SK-N-SH (cell line): Measurements from ENCODE around the gene HRCT1. TPM values are rescaled to one million over a fixed set of nuclear protein-coding genes. Genes with fewer than 3 reads are reported as not detected.

ENCODE experiments used
- CTCF ChIA-PET: fragments of 300-600, 350-600 bp; formaldehyde crosslinking; extraction: SDS; loops from one replicate; lab custom pipeline; 2021; lab: Yijun Ruan, JAX
- POLR2A ChIA-PET: fragments of 350-600 bp; sonication (Branson Sonifier 250); formaldehyde crosslinking; extraction: SDS; loops from one replicate; lab custom pipeline; 2020; ENCODE audit warnings: antibody characterized with exemption, inconsistent platforms; lab: Yijun Ruan, JAX
- DNase-seq: peaks from one replicate; pipeline ENCODE4 v3.0.0; 2012
- H2AFZ ChIP-seq: fragments of 200-600 bp; sonication (generic); 2 replicates; pipeline ENCODE4 v1.8.1; 2016; ENCODE audit warnings: antibody characterized with exemption, mild to moderate bottlenecking, low read depth
- H3F3A ChIP-seq: fragments of 200-600 bp; sonication (generic); replicated peaks from 2 replicates; pipeline ENCODE3; 2016; ENCODE audit warnings: antibody characterized with exemption, mild to moderate bottlenecking; ENCODE audit not compliant: insufficient read depth
- H3K27ac ChIP-seq, 2 experiments: fragments of 200-500 bp in 1 of 2; fragments of 200-600 bp in 1 of 2; sonication (Bioruptor generic) in 1 of 2; sonication (generic), shearing (Covaris generic) in 1 of 2; 2 replicates each; pipeline versions ENCODE4 v1.5.1 to v1.6.1; 2014 to 2016; ENCODE audit warnings: low read depth in 2 of 2, inconsistent platforms in 1 of 2, low read length in 1 of 2, mild to moderate bottlenecking in 1 of 2, mixed read lengths in 1 of 2
- H3K27me3 ChIP-seq: fragments of 200-600 bp; sonication (generic), shearing (Covaris generic); 2 replicates; pipeline ENCODE4 v1.6.1; 2016; ENCODE audit warnings: mixed run types; ENCODE audit not compliant: insufficient read depth
- H3K36me3 ChIP-seq, 2 experiments: fragments of 200-500 bp in 1 of 2; fragments of 200-600 bp in 1 of 2; sonication (Bioruptor generic) in 1 of 2; sonication (generic) in 1 of 2; replicated peaks in 1 of 2; 2 replicates each; pipeline versions ENCODE3 to v1.5.1; 2014 to 2016; ENCODE audit warnings: low read length in 1 of 2, mild to moderate bottlenecking in 1 of 2; ENCODE audit not compliant: insufficient read depth in 2 of 2, control insufficient read depth in 1 of 2
- H3K4me1 ChIP-seq, 2 experiments: fragments of 200-500 bp in 1 of 2; fragments of 200-600 bp in 1 of 2; sonication (Bioruptor generic) in 1 of 2; sonication (generic), shearing (Covaris generic) in 1 of 2; 2 replicates each; pipeline versions ENCODE4 v1.5.1 to v1.6.1; 2014 to 2016; ENCODE audit warnings: low read depth in 1 of 2, low read length in 1 of 2, mixed run types in 1 of 2; ENCODE audit not compliant: insufficient read depth in 2 of 2, control insufficient read depth in 1 of 2
- H3K4me2 ChIP-seq: fragments of 200-600 bp; sonication (generic), shearing (Covaris generic); 2 replicates; pipeline ENCODE4 v1.6.1; 2017; ENCODE audit warnings: mixed run types
- H3K4me3 ChIP-seq, 2 experiments: fragments of 200-500 bp in 1 of 2; fragments of 200-600 bp in 1 of 2; sonication (Bioruptor generic) in 1 of 2; sonication (generic), shearing (Covaris generic) in 1 of 2; 2 replicates each; pipeline versions ENCODE4 v1.5.1 to v1.8.1; 2014 to 2016; ENCODE audit warnings: low read depth in 2 of 2, inconsistent platforms in 1 of 2, low read length in 1 of 2, mild to moderate bottlenecking in 1 of 2, mixed read lengths in 1 of 2, moderate library complexity in 1 of 2
- H3K79me2 ChIP-seq: fragments of 200-600 bp; sonication (generic); 2 replicates; pipeline ENCODE4 v1.8.1; 2017; ENCODE audit warnings: mild to moderate bottlenecking; ENCODE audit not compliant: insufficient read depth
- H3K9ac ChIP-seq: fragments of 200-600 bp; sonication (generic); 2 replicates; pipeline ENCODE4 v1.6.1; 2017; ENCODE audit warnings: mixed run types
- H3K9me2 ChIP-seq: fragments of 200-600 bp; sonication (generic); 2 replicates; pipeline ENCODE4 v1.6.1; 2017; ENCODE audit warnings: mixed run types
- H3K9me3 ChIP-seq: fragments of 200-600 bp; sonication (generic); 2 replicates; pipeline ENCODE4 v1.6.1; 2017; ENCODE audit warnings: mixed run types, mild to moderate bottlenecking, moderate library complexity
- H4K20me1 ChIP-seq: fragments of 200-600 bp; sonication (generic); 2 replicates; pipeline ENCODE4 v1.6.1; 2017; ENCODE audit warnings: mild to moderate bottlenecking, mixed run types; ENCODE audit not compliant: insufficient read depth
- CTCF ChIP-seq: fragments of 200-600 bp; sonication (generic); IDR thresholded peaks from 2 replicates; pipeline ENCODE4 v1.6.1; 2017; ENCODE audit warnings: antibody characterized with exemption, mild to moderate bottlenecking, moderate library complexity
- ELF1 ChIP-seq: IDR thresholded peaks from 2 replicates; pipeline ENCODE4 v1.4.0; 2012
- EP300 ChIP-seq, 2 experiments: IDR thresholded peaks; 2 replicates each; pipeline versions ENCODE4 v1.4.0 to v1.6.1; 2012; ENCODE audit warnings: borderline replicate concordance in 1 of 2, low read depth in 1 of 2, low read length in 1 of 2
- FOSL2 ChIP-seq: IDR thresholded peaks from 2 replicates; pipeline ENCODE4 v1.4.0; 2012; ENCODE audit warnings: low read depth, mild to moderate bottlenecking, moderate library complexity, borderline replicate concordance
- FOXJ3 ChIP-seq: sonication (generic); formaldehyde crosslinking; IDR thresholded peaks from 2 replicates; pipeline ENCODE4 v1.5.1; 2020; ENCODE audit warnings: mild to moderate bottlenecking, missing genetic modification reagents
- IRF3 ChIP-seq: fragments of 150-350 bp; IDR thresholded peaks from 2 replicates; pipeline ENCODE4 v1.6.1; 2016; ENCODE audit warnings: mild to moderate bottlenecking, low read depth, low read length
- MEF2A ChIP-seq: IDR thresholded peaks from 2 replicates; pipeline ENCODE4 v1.4.0; 2012; ENCODE audit warnings: low read depth, borderline replicate concordance
- MXI1 ChIP-seq: IDR thresholded peaks from 2 replicates; pipeline ENCODE4 v1.6.1; 2012; ENCODE audit warnings: mild to moderate bottlenecking, low read depth, low read length, improper control_type of control experiment
- NFIC ChIP-seq: IDR thresholded peaks from 2 replicates; pipeline ENCODE4 v1.4.0; 2012; ENCODE audit warnings: borderline replicate concordance
- NRF1 ChIP-seq: IDR thresholded peaks from 2 replicates; pipeline ENCODE4 v1.6.1; 2012; ENCODE audit warnings: low read depth, mild to moderate bottlenecking, low read length
- PBX3 ChIP-seq: IDR thresholded peaks from 2 replicates; pipeline ENCODE4; 2012
- RAD21 ChIP-seq: IDR thresholded peaks from 2 replicates; pipeline ENCODE4 v1.6.1; 2012; ENCODE audit warnings: mild to moderate bottlenecking, low read length
- RCOR1 ChIP-seq: fragments of 150-350 bp; IDR thresholded peaks from 2 replicates; pipeline ENCODE4 v1.6.1; 2017; ENCODE audit warnings: antibody characterized with exemption, low read length
- RFX5 ChIP-seq: IDR thresholded peaks from 2 replicates; pipeline ENCODE4 v1.6.1; 2012; ENCODE audit warnings: mild to moderate bottlenecking, improper control_type of control experiment, low read length
- SIN3A ChIP-seq: IDR thresholded peaks from 2 replicates; pipeline ENCODE4 v1.6.1; 2012; ENCODE audit warnings: low read depth, mild to moderate bottlenecking, low read length, moderate library complexity, borderline replicate concordance
- TAF1 ChIP-seq: IDR thresholded peaks from 2 replicates; pipeline ENCODE4 v1.6.1; 2012; ENCODE audit warnings: low read depth, mild to moderate bottlenecking, low read length, moderate library complexity, borderline replicate concordance
- TCF12 ChIP-seq: IDR thresholded peaks from 2 replicates; pipeline ENCODE4 v1.4.0; 2012
- YY1 ChIP-seq: IDR thresholded peaks from 2 replicates; pipeline ENCODE4 v1.4.0; 2012; ENCODE audit warnings: low read depth, mild to moderate bottlenecking
- ZBTB33 ChIP-seq: IDR thresholded peaks from 2 replicates; pipeline ENCODE4 v1.4.0; 2012; ENCODE audit warnings: low read depth, borderline replicate concordance
- WGBS: methylation state at CpG from one replicate; pipeline ENCODE4 v1.1.6; 2017; ENCODE audit warnings: low lambda C conversion rate; 5-methylcytosine and 5-hydroxymethylcytosine counted together
- polyA plus RNA-seq, 3 experiments: library from polyadenylated mRNA; depleted of rRNA; stranded (reverse); fragments of >200 nt; gene quantifications; 2 replicates each; pipeline ENCODE4 v1.2.3, GENCODE V29; 2012

The HRCT1 gene
- polyA plus RNA-seq, 1 of the 3 experiments (the other 2 are of a cell fraction) = 3.0 TPM

- peaks cover 12% of the 10 kb centered on the region for H3F3A ChIP-seq
- no peak overlapping the region for H3K9ac ChIP-seq
- no peak overlapping the region for H2AFZ ChIP-seq
- no peak overlapping the region for H3K4me2 ChIP-seq
- TF ChIP-seq RFX5 (no peak), MXI1 (no peak), SIN3A (no peak), IRF3 (no peak), EP300 (IDR thresholded peaks at IDR 0.05; ENCODE audit: borderline replicate concordance in 1 of 2, low read depth in 1 of 2, low read length in 1 of 2) (no peak), FOXJ3 (CRISPR knock-in tag) (no peak), CTCF (no peak), TCF12 (no peak), RCOR1 (no peak), PBX3 (no peak), RAD21 (no peak), ELF1 (no peak), NFIC (no peak), NRF1 (no peak), TAF1 (no peak), MEF2A (no peak), ZBTB33 (no peak), YY1 (no peak), FOSL2 (no peak)
- no peaks in the 10 kb centered on the region for H3K27me3 ChIP-seq
- CTCF ChIA-PET = interaction anchor here (1.1 to 8.8 kb wide), 5 partner anchors 9 to 67 kb away, joined by 3 to 94 read pairs (median 7); partner anchors contain the start of gene HRCT1
- H3K36me3 ChIP-seq = no peaks in the 10 kb centered on the region
- no peaks in the 10 kb centered on the region for H3K9me3 ChIP-seq
- no peak overlapping the region for H3K27ac ChIP-seq
- H3K4me1 ChIP-seq = peaks cover 2 to 3% of the 10 kb centered on the region in 2 experiments; a peak in 2 of 4 replicates
- DNase-seq = no peak
- H3K79me2 ChIP-seq = no peaks in the 10 kb centered on the region
- POLR2A ChIA-PET = no interaction called here
- 87% methylated on average over 7 of the region's 7 CpGs for WGBS
- H3K9me2 ChIP-seq = no peaks in the 10 kb centered on the region
- no peaks in the 10 kb centered on the region for H4K20me1 ChIP-seq
- H3K4me3 ChIP-seq = no peak overlapping the region
Observed at GRCh38 chr9:35940458-35941407, 34.7 kb downstream of the HRCT1 start.
